ENCODE measurements around the gene AFF3.

DNA sequence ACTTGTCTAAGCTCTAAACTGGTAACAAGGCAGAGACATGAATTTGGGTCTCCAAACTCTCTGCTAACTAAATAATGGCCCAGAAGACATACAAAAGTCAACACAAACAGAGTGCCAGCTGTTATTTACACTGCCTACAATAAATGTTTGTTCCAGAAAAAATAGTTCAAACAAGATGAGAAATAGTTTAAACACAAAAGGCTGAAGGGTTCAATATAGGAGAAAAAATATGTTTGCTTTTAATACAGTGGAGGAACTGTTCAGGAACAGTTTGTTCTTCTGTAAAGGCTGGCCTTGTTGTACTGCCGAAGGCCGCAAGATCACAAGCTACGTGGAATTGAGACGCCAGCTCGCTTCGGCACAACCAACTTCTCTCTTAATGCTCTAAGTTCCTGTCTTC is 74.6 kb downstream of the AFF3 start:
- TF ChIP-seq, protein P1, sequence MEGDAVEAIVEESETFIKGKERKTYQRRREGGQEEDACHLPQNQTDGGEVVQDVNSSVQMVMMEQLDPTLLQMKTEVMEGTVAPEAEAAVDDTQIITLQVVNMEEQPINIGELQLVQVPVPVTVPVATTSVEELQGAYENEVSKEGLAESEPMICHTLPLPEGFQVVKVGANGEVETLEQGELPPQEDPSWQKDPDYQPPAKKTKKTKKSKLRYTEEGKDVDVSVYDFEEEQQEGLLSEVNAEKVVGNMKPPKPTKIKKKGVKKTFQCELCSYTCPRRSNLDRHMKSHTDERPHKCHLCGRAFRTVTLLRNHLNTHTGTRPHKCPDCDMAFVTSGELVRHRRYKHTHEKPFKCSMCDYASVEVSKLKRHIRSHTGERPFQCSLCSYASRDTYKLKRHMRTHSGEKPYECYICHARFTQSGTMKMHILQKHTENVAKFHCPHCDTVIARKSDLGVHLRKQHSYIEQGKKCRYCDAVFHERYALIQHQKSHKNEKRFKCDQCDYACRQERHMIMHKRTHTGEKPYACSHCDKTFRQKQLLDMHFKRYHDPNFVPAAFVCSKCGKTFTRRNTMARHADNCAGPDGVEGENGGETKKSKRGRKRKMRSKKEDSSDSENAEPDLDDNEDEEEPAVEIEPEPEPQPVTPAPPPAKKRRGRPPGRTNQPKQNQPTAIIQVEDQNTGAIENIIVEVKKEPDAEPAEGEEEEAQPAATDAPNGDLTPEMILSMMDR (IDR thresholded peaks at IDR 0.05; ENCODE audit: control extremely low read depth in 1 of 3, insufficient read depth in 1 of 3, low read depth in 1 of 3, low read length in 3 of 3): no peak
- TF ChIP-seq, protein P2, sequence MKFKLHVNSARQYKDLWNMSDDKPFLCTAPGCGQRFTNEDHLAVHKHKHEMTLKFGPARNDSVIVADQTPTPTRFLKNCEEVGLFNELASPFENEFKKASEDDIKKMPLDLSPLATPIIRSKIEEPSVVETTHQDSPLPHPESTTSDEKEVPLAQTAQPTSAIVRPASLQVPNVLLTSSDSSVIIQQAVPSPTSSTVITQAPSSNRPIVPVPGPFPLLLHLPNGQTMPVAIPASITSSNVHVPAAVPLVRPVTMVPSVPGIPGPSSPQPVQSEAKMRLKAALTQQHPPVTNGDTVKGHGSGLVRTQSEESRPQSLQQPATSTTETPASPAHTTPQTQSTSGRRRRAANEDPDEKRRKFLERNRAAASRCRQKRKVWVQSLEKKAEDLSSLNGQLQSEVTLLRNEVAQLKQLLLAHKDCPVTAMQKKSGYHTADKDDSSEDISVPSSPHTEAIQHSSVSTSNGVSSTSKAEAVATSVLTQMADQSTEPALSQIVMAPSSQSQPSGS (IDR thresholded peaks at IDR 0.05; ENCODE audit: low read length): no peak
- no peak for TF ChIP-seq CEBPB (IDR thresholded peaks at IDR 0.05; ENCODE audit: low read depth, low read length)
- no peak for TF ChIP-seq SUZ12 (IDR thresholded peaks at IDR 0.05; ENCODE audit: low read length)
- TF ChIP-seq EZH2 (IDR thresholded peaks at IDR 0.05; ENCODE audit: low read depth, low read length, severe bottlenecking): no peak
